ENCODE measurements around the gene PRMT1.

Gene PRMT1

DNA sequence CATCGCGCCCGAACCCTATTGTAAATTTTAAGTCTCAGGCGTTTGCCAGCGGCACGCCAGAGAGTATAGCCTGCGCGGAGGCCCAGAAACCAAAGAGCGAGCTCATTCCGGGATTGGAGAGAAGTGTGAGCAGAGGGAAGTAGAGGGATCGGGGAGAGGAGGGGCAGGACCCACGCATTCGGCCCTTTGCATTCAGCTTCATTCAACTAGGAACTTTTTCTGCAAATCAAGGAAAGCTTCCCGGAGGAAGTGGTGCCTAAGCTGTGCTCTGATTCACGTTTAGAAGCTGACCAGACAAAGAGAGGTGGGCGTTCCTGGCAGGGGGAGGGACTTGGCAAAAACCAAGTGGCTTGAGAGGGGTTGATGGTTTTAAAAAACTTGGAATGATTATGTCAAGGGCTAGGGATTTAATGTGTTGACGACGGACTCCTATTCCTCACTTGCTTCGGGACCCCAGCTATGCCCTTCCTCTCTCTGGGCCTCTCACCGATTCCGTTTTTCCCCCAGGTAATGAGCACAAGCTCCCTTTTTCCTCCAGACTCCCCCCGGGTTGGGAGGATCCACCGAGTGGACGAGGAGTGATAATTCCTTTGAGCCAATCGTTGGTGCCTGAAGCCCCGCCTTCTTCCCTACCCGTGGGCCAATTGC is 811 bp upstream of the PRMT1 start:
- Histone ChIP-seq H3K27ac (peak overlapping the region; percentile 89), H3K4me3 (ENCODE audit: low read depth, low read length) (peak overlapping the region; percentile 81), H3K36me3 (ENCODE audit: control insufficient read depth, insufficient read depth, low read length) (no peaks in the 10 kb centered on the region), H3K4me2 (ENCODE audit: low read length) (peak overlapping the region; percentile 58), H3K9me3 (ENCODE audit: control insufficient read depth, low read length) (no peaks in the 10 kb centered on the region), H3K9ac (no peak overlapping the region), H3K79me2 (peaks cover 12% of the 10 kb centered on the region), H2AFZ (peak overlapping the region; percentile 76), H3K4me1 (peaks cover 22% of the 10 kb centered on the region), H3K27me3 (ENCODE audit: control insufficient read depth, insufficient read depth, low read length) (no peaks in the 10 kb centered on the region)
- TF ChIP-seq, protein P1, sequence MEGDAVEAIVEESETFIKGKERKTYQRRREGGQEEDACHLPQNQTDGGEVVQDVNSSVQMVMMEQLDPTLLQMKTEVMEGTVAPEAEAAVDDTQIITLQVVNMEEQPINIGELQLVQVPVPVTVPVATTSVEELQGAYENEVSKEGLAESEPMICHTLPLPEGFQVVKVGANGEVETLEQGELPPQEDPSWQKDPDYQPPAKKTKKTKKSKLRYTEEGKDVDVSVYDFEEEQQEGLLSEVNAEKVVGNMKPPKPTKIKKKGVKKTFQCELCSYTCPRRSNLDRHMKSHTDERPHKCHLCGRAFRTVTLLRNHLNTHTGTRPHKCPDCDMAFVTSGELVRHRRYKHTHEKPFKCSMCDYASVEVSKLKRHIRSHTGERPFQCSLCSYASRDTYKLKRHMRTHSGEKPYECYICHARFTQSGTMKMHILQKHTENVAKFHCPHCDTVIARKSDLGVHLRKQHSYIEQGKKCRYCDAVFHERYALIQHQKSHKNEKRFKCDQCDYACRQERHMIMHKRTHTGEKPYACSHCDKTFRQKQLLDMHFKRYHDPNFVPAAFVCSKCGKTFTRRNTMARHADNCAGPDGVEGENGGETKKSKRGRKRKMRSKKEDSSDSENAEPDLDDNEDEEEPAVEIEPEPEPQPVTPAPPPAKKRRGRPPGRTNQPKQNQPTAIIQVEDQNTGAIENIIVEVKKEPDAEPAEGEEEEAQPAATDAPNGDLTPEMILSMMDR (IDR thresholded peaks at IDR 0.05): no peak

DNA sequence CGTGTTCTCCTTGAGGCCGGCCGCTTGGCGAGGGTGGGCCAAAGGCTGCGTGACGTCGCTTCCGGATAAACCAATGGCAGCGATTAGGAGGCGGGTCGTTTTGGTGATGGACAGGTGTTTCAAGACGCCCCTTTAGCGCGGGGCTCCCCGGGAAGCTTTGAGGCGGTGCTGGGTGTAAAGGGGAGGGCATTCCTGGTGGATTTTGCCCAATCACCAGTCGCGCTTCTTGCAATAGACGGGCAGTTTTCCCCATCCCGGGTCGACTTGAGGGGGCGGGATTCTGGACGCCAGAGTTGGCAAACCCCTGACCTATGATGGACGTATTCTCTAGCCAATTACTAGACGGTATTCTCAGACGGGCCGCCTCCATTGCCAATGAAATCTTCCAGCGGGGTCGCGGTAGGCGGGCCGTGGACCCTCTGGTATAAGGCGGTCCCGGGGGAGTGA is 264 bp upstream of the PRMT1 start:
- peak overlapping the region; percentile 94 for H3K4me2 ChIP-seq (ENCODE audit: low read length)
- peak overlapping the region; percentile 92 for H3K9ac ChIP-seq
- TF ChIP-seq, protein P1 (IDR thresholded peaks at IDR 0.05): no peak
- H3K36me3 ChIP-seq (ENCODE audit: control insufficient read depth, insufficient read depth, low read length): no peaks in the 10 kb centered on the region
- H2AFZ ChIP-seq: peak overlapping the region; percentile 76
- H3K79me2 ChIP-seq: peaks cover 14% of the 10 kb centered on the region
- H3K4me1 ChIP-seq: peaks cover 22% of the 10 kb centered on the region
- H3K27me3 ChIP-seq (ENCODE audit: control insufficient read depth, insufficient read depth, low read length): no peaks in the 10 kb centered on the region
- peak overlapping the region; percentile 90 for H3K27ac ChIP-seq
- H3K9me3 ChIP-seq (ENCODE audit: control insufficient read depth, low read length): no peaks in the 10 kb centered on the region
- H3K4me3 ChIP-seq (ENCODE audit: low read depth, low read length): peak overlapping the region; percentile 81

DNA sequence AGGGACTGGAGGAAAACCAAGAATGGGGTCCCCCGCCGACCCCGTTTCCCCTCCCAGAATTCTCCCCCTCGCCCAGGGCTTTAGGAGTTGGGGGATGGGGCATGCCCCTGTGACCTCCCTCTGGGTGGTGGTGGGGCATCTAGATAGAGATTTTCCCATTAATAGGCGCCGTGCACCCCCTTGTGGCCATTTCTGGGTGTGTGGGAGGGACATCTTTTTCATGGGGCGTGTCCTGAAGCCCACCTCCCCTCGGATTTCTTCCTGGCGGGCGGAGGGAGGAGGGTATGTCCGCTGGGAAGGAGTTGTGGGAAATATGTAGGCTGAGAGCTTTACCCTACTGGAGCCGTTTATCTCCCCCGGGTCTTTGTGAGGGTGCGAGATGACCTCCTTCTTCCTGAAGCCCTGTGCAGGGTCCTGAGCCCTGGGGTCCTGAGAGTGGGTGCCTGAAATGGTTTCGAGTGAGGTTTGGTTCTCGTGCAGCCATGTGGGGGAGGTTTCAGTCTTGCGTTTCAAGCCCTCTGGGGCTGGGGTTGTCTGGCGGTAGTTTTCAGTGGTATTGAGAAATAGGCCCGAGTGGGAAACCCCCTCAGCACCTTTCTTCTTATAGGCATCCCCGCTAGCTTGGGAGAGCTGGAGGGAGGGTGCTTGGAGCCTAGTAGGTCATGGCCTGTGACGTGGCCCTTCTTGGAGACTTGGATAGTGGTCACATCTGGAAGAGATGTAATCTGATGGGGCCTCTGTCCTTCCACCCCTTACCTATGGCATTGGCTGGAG is 1.0 kb downstream of the PRMT1 start:
- H3K27ac ChIP-seq: peak overlapping the region; percentile 90
- H3K4me3 ChIP-seq (ENCODE audit: low read depth, low read length): peak overlapping the region; percentile 81
- TF ChIP-seq, protein P1 (IDR thresholded peaks at IDR 0.05): peak; percentile 76
- H3K9ac ChIP-seq: peak overlapping the region; percentile 92
- H2AFZ ChIP-seq: peak overlapping the region; percentile 76
- H3K4me2 ChIP-seq (ENCODE audit: low read length): peak overlapping the region; percentile 94
- peaks cover 18% of the 10 kb centered on the region for H3K4me1 ChIP-seq
- peaks cover 18% of the 10 kb centered on the region for H3K79me2 ChIP-seq
- H3K9me3 ChIP-seq (ENCODE audit: control insufficient read depth, low read length): no peaks in the 10 kb centered on the region
- H3K27me3 ChIP-seq (ENCODE audit: control insufficient read depth, insufficient read depth, low read length): no peaks in the 10 kb centered on the region
- no peaks in the 10 kb centered on the region for H3K36me3 ChIP-seq (ENCODE audit: control insufficient read depth, insufficient read depth, low read length)

DNA sequence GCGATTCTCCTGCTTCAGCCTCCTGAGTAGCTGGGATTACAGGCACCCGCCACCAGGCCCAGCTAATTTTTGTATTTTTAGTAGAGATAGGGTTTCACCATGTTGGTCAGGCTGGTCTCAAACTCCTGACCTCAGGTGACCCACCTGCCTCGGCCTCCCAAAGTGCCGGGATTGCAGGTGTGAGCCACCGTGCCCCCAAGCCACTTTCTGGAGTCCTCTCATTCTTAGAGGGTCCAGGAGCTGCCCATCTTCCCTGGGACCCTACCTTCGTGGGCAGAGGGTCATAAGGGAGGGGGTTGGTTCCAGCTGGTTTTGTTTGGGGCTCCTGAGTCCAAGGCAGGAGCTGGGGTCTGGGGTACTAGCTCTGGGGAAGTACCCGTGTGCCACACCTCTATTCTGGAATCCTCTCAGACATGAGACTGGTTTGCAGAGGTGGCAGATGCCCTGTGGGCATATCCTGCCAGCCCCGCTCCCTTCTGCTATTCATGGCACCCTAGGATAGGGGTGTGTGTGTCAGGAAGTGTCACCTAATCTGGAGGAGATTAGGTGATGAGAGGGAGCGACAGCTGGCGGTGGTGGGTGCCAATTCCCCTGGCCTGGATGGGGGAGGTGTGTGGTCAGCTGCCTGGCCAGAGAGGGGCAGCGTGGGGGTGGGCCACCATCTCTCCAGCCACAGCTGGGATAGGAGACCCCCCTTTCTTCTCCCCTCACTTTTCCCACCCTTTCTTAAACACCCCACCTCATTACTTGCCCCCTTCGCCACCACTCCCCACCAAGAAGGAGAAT is 2.1 kb downstream of the PRMT1 start:
- Histone ChIP-seq H3K79me2 (peaks cover 18% of the 10 kb centered on the region), H3K27ac (peak overlapping the region; percentile 90), H2AFZ (no peak overlapping the region), H3K4me3 (ENCODE audit: low read depth, low read length) (no peak overlapping the region), H3K4me2 (ENCODE audit: low read length) (no peak overlapping the region), H3K4me1 (peaks cover 18% of the 10 kb centered on the region), H3K9ac (no peak overlapping the region), H3K36me3 (ENCODE audit: control insufficient read depth, insufficient read depth, low read length) (no peaks in the 10 kb centered on the region), H3K27me3 (ENCODE audit: control insufficient read depth, insufficient read depth, low read length) (no peaks in the 10 kb centered on the region), H3K9me3 (ENCODE audit: control insufficient read depth, low read length) (no peaks in the 10 kb centered on the region)
- TF ChIP-seq, protein P1 (IDR thresholded peaks at IDR 0.05): no peak
